Mucosa of descending colon (tissue), 3 donors: ENCODE data around the gene KRT73. TPM values are rescaled to one million over a fixed set of nuclear protein-coding genes. Genes with fewer than 3 reads are reported as not detected.

ENCODE experiments used
- ATAC-seq: fragments of 200-7000 bp; cut with Tn5 transposase; one replicate; pipeline ENCODE4 v1.9.1; 2020; ENCODE audit warnings: mild to moderate bottlenecking, moderate library complexity
- DNase-seq, 3 donors: peaks; one replicate each; pipeline ENCODE4 v3.0.0-alpha.2; 2020
- H3K36me3 ChIP-seq: fragments of 200-600 bp; one replicate; pipeline ENCODE4 v1.8.0; 2021; ENCODE audit warnings: low read depth, mild to moderate bottlenecking
- H3K4me1 ChIP-seq: fragments of 200-600 bp; one replicate; pipeline ENCODE4 v1.8.0; 2021; ENCODE audit warnings: low read depth, mild to moderate bottlenecking
- H3K4me3 ChIP-seq: fragments of 200-600 bp; one replicate; pipeline ENCODE4 v1.8.0; 2021; ENCODE audit warnings: mild to moderate bottlenecking
- H3K9me3 ChIP-seq: fragments of 200-600 bp; one replicate; pipeline ENCODE4 v1.8.0; 2021; ENCODE audit warnings: mild to moderate bottlenecking
- CTCF ChIP-seq: fragments of 200-600 bp; IDR thresholded peaks from one replicate; pipeline ENCODE4 v1.8.0; 2022; ENCODE audit warnings: antibody characterized with exemption, mild to moderate bottlenecking
- intact Hi-C, 2 donors: fragments of 100-400 bp; cut with DNase I in 1 of 2; cut with micrococcal nuclease in 1 of 2; formaldehyde crosslinking; loops; one replicate each; pipeline versions ENCODE4 v1.11.0 to v1.11.1; 2022; cut with DNase I, micrococcal nuclease
- total RNA-seq, 3 donors: library from RNA; stranded (reverse); fragmentation: NEBNext Ultra II Directional in 2 of 3; extraction: Animal tissue kit (Norgen Biotek cat#: 25700) in 2 of 3; gene quantifications; one replicate each; pipeline versions ENCODE4 v1.2.1 to v1.2.4, GENCODE V29; 2021 to 2023
- donor health status: DM: no; HTN: no; CAD: no; lungs with moderate emphysema.
- donor health status: DM: no; HTN: no; CAD: no.
- donor health status: DM: no; HTN: yes; CAD: no.

The KRT73 gene
- total RNA-seq, 3 donors from 2014 or later, result not detected

- intact Hi-C loops, result no loop called here
- TF ChIP-seq CTCF, result no peak
- H3K9me3 ChIP-seq, result no peaks in the 10 kb centered on the region
- H3K4me3 ChIP-seq, result no peak overlapping the region
- no peaks in the 10 kb centered on the region for H3K36me3 ChIP-seq
- ATAC-seq (no peak), DNase-seq (no peak)
- H3K4me1 ChIP-seq, result no peaks in the 10 kb centered on the region
Observed at GRCh38 chr12:52615208-52615868, 3.0 kb downstream of the KRT73 start.

GRCh38 chr12:52614381-52615207 lies 3.8 kb downstream of the KRT73 start:
- Histone ChIP-seq H3K36me3 (no peaks in the 10 kb centered on the region), H3K9me3 (no peaks in the 10 kb centered on the region), H3K4me1 (no peaks in the 10 kb centered on the region), H3K4me3 (no peak overlapping the region)
- intact Hi-C loops, result no loop called here
- ATAC-seq (no peak), DNase-seq (no peak)
- TF ChIP-seq CTCF, result no peak

GRCh38 chr12:52613384-52614030 lies 4.9 kb downstream of the KRT73 start:
- ATAC-seq (no peak), DNase-seq (no peak)
- intact Hi-C loops, result no loop called here
- Histone ChIP-seq H3K36me3 (no peaks in the 10 kb centered on the region), H3K9me3 (no peaks in the 10 kb centered on the region), H3K4me3 (no peak overlapping the region), H3K4me1 (no peaks in the 10 kb centered on the region)
- no peak for TF ChIP-seq CTCF

GRCh38 chr12:52612431-52613383 lies 5.7 kb downstream of the KRT73 start:
- no peaks in the 10 kb centered on the region for H3K4me1 ChIP-seq
- no peak for ATAC-seq
- H3K36me3 ChIP-seq, result no peaks in the 10 kb centered on the region
- no peak for TF ChIP-seq CTCF
- no peak overlapping the region for H3K4me3 ChIP-seq
- DNase-seq, result no peak
- intact Hi-C loops, result no loop called here
- H3K9me3 ChIP-seq, result no peaks in the 10 kb centered on the region

GRCh38 chr12:52611080-52611468 lies 7.3 kb downstream of the KRT73 start:
- Histone ChIP-seq H3K4me3 (no peak overlapping the region), H3K9me3 (no peaks in the 10 kb centered on the region), H3K36me3 (no peaks in the 10 kb centered on the region), H3K4me1 (no peaks in the 10 kb centered on the region)
- TF ChIP-seq CTCF, result no peak
- DNase-seq (no peak), ATAC-seq (no peak)
- intact Hi-C loops, result no loop called here
